ENCODE data around the gene INSR.
"Not testable (repeated sequence)": the region's sequence is repeated elsewhere in the genome, so short reads cannot be mapped to it uniquely, and the experiment has no call there.

Gene INSR

GRCh38 chr19:7227735-7228134 is 66.5 kb downstream of the INSR start:
- TF ChIP-seq CTCF (IDR thresholded peaks at IDR 0.05; ENCODE audit: low read depth, low read length) = no peak
- in situ Hi-C loops (cut with HindIII; ENCODE audit: low sequenced_read_pairs) = no loop called here

GRCh38 chr19:7227149-7227548 is 67.1 kb downstream of the INSR start:
- in situ Hi-C loops (cut with HindIII; ENCODE audit: low sequenced_read_pairs); DNase-seq (ENCODE audit: low read depth, low spot score); H3K4me3 ChIP-seq (ENCODE audit: low read depth, low read length): not testable (repeated sequence)

More at GRCh38 chr19:7227735-7228134, 66.5 kb downstream of the INSR start:
- no peak overlapping the region for H3K4me3 ChIP-seq (ENCODE audit: low read depth, low read length)
- no peak for DNase-seq (ENCODE audit: low read depth, low spot score)

- in situ Hi-C loops (cut with HindIII; ENCODE audit: low sequenced_read_pairs) = no loop called here
- no peak overlapping the region for H3K4me3 ChIP-seq (ENCODE audit: low read depth, low read length)
- TF ChIP-seq CTCF (IDR thresholded peaks at IDR 0.05; ENCODE audit: low read depth, low read length) = no peak
- no peak for DNase-seq (ENCODE audit: low read depth, low spot score)
Observed at GRCh38 chr19:7226739-7227138, 67.5 kb downstream of the INSR start.

GRCh38 chr19:7225741-7226140 is 68.5 kb downstream of the INSR start:
- DNase-seq (ENCODE audit: low read depth, low spot score) = no peak
- no peak for TF ChIP-seq CTCF (IDR thresholded peaks at IDR 0.05; ENCODE audit: low read depth, low read length)
- in situ Hi-C loops (cut with HindIII; ENCODE audit: low sequenced_read_pairs) = no loop called here
- H3K4me3 ChIP-seq (ENCODE audit: low read depth, low read length) = no peak overlapping the region

GRCh38 chr19:7224995-7225394 is 69.2 kb downstream of the INSR start:
- in situ Hi-C loops (cut with HindIII; ENCODE audit: low sequenced_read_pairs) = no loop called here
- H3K4me3 ChIP-seq (ENCODE audit: low read depth, low read length) = no peak overlapping the region
- no peak for DNase-seq (ENCODE audit: low read depth, low spot score)
- TF ChIP-seq CTCF (IDR thresholded peaks at IDR 0.05; ENCODE audit: low read depth, low read length) = no peak

GRCh38 chr19:7224209-7224686 is 70.0 kb downstream of the INSR start:
- in situ Hi-C loops (cut with HindIII; ENCODE audit: low sequenced_read_pairs) = no loop called here
- no peak overlapping the region for H3K4me3 ChIP-seq (ENCODE audit: low read depth, low read length)

GRCh38 chr19:7223429-7223828 is 70.8 kb downstream of the INSR start:
- no peak for DNase-seq (ENCODE audit: low read depth, low spot score)
- in situ Hi-C loops (cut with HindIII; ENCODE audit: low sequenced_read_pairs) = no loop called here
- H3K4me3 ChIP-seq (ENCODE audit: low read depth, low read length) = no peak overlapping the region
- no peak for TF ChIP-seq CTCF (IDR thresholded peaks at IDR 0.05; ENCODE audit: low read depth, low read length)

More at GRCh38 chr19:7224209-7224686, 70.0 kb downstream of the INSR start:
- no peak for TF ChIP-seq CTCF (IDR thresholded peaks at IDR 0.05; ENCODE audit: low read depth, low read length)
- no peak for DNase-seq (ENCODE audit: low read depth, low spot score)
